Left kidney (tissue), 2 donors: Measurements from ENCODE around the gene ADK. TPM values are rescaled to one million over a fixed set of nuclear protein-coding genes. Genes with fewer than 3 reads are reported as not detected.

Experiments used
- DNase-seq: peaks from one replicate; pipeline ENCODE4 v3.0.0-alpha.2; 2013
- polyA plus RNA-seq: library from polyadenylated mRNA; unstranded; fragments of 120-200 nt; gene quantifications from one replicate; pipeline ENCODE4 v1.2.1, GENCODE V29; 2013; ENCODE audit not compliant: insufficient read length

Gene ADK
- polyA plus RNA-seq, 1 donor: 32.8 TPM

DNA sequence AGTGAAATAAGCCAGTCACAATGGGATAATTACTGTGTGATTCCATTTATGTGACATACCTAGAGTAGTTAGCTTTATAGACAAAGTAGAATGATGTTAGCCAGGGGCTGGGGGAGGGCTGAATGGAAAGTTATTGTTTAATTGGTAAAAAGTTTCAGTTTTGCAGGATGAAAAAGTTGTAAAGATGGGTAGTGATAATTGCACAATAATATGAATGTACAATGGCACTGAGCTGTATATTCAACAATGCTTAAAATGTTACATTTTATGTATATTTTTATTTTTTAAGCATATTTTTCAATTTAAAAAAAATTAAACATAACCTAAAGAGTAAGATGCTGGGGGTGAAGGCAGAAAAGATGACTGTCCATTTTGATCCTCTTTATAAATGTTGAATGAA lies 459.3 kb downstream of the ADK start:
- DNase-seq: no peak

DNA sequence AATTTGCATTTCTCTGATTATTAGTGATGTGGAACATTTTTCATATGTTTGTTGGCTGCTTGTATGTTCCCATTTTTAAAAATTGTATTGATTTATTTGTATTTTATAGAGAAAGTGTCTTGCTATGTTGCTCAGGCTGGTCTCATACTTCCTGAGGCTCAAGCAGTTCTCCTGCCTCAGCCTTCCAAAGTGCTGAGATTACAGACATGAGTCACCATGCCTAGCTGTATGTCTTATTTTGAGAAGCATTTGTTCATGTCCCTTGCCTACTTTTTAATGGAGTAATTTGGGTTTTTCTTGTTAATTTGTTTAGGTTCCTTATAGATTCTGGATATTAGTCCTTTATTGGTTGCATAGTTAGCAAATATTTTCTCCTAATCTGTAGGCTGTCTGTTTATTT lies 461.2 kb downstream of the ADK start:
- no peak for DNase-seq

DNA sequence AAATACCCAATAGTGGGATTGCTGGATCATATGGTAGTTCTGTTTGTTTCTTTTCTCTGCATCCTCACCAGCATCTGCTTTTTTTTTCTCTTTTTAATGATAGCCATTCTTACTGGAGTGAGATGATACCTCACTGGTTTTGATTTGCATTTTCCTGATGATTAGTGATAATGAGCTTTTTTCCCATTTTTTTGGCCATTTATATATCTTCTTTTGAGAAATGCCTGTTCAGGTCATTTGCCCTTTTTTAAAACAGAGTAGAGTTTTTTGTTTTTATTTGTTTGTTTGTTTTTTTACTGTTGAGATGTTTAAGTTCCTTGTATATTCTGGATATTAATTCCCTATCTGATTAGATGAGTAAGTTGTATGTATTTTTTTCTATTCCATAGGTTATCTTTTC lies 469.6 kb downstream of the ADK start:
- no peak for DNase-seq

DNA sequence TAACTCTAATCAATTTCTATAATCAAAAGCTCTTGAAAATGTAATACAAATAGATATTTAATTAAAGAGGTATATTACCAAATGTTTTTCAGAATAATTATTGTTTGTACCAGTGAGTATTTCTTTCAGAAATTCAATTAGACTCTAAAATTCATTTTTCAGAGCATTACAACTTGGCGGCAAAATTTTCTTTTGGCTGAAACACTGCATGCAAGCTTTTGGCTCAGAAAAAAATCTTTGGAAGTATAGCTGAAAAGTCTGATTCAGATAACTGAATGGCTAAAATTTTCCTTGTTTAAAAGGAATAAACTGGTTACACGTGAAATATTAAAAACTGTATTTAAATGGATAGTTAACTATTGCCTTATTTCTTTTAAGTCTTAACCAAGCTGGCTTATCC lies 472.8 kb downstream of the ADK start:
- no peak for DNase-seq

DNA sequence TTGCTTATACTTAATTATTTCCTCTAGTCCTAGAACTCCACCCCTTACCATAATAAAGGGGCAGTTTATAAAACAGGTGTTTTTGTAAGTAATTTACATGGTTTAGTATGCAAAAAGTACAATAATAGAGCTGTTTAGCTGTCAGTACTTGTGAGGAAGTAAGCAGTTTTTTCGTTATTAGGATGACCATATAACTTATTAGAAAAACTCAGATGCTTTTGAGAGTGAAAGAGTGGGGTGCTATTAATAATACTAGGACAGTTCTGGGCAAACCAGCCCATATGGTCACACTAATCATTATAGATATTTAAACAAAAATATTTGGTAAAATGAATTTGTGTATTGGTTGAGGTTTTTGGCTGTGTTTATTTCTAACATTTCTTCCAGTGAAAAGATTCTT lies 473.5 kb downstream of the ADK start:
- DNase-seq: no peak

DNA sequence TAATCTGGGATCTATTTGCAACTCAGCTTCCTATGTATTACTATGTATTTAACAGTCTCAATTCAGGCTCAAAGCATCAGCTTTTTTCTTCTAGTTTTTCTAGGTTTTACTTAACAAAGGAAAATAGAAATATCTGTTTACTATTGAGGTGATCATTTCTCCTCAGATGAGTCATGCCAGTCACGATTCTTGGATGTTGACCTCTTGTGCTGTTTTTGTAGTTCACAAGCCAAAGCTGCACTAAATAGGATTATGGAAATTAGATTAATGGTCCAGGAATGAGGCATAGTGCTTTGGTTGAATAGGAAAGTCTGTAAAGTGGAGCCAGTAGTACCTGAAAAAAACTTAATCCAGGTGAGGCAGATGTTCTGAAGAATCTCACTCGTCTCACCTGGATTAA lies 477.1 kb downstream of the ADK start:
- no peak for DNase-seq

DNA sequence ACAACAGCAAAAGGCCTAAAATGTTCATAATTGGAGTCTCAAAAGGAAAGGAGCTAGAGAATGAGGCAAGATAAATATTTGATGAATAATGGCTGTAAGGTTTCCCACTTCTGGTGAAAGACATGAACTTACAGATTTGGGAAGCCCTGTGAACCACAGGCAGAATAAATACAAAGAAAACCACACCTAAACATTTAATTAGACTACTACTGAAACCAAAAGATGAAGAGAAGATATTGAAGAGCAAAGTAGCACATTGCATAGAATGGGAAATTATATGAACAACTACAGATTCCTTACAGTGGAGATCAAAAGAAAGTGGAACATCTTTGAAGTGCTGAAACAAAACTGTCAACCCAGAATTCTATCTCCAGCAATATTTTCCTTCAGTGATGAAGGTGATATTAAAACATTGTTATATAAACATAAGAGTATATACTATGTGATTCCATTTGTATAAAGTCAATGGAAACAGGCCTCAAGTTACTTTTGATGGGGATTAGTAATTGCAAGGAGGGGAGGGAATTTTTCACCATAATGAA lies 484.0 kb downstream of the ADK start:
- no peak for DNase-seq

DNA sequence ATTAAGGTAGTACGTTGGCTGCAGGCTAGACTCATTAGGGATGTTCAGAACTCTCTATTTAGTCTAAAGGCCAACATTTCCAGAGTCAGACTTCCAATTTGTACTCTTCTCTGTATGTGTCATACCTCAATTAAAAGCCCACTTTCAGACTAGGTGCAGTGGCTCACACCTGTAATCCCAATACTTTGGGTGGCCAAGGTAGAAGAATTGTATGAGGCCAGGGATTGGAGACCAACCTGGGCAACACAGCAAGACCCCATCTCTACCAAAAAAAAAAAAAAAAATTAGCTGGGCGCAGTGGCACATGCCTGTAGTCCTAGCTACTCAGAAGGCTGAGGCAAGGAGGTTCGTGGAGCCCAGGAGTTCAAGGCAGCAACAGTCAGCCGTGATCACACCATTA lies 484.6 kb downstream of the ADK start:
- no peak for DNase-seq

DNA sequence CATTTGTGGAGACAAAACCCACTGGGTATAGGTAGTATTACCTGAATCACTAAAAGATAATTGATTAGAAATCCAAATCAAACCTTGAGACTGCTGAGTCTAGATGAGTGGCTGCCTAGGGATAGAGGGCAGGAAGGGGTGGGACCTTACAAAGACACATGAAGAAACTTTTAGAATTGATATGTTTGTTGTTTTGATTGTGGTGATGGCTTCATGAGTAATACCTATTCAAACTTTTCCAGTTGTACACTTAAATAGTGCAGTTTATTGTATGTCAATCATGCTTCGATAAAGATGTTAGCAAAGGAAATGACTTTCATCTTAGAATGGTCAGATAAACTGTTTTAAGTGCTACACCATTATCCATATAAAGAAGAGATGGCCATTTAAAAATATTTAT lies 486.7 kb downstream of the ADK start:
- no peak for DNase-seq

DNA sequence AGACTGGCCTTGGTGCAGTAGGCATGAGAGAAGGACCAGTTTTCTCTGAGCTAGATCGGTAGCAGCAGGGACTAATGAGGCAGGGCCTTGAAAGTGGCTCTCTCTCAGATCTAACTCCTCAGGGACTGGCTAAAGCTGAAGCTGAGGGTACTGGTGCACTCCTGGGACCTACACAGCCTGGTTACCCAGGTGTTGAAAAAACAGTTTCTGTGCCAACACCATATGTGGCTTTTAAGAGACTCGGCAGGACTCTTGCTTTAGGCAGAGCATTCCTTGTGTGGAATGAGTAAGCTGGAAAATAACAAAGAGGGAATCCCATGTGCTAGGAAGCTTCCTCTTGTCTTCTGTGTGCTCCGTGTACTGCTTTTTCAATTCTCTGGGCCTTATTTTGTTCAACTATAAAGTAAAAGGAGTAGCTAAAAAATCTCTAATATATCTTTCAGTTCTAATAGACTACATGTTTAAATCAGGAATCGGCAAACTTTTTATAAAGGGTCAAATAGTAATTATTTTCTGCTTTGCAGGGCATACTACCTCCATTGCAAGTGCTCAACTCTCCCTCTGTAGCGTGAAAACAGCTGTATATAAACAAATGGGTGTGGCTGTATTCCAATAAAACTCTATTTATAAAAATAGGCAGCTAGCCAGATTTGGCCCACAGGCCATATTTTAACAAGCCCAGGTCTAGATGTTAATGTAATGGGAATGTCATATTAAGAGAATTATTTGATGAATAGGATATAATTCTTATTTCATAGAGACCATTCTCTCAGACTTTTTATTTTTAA lies 489.3 kb downstream of the ADK start:
- no peak for DNase-seq

DNA sequence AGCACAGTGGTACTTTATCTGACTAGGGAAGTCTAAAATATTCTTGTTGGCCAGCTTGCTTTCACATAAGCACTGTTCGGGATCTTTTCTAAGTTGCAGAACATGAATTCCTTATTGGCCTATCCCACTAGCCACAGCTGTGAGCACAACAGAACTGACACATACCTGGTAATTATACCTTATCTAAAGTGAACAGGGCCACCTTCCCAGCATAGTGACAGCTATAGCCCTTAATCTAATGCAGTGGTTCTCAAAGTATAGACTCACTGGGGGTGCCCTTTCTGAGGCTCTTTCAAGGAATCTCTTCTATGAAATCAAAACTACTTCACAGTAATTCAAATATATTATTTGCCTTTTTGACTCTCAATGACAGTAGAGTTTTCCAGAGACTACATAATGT lies 490.6 kb downstream of the ADK start:
- no peak for DNase-seq

DNA sequence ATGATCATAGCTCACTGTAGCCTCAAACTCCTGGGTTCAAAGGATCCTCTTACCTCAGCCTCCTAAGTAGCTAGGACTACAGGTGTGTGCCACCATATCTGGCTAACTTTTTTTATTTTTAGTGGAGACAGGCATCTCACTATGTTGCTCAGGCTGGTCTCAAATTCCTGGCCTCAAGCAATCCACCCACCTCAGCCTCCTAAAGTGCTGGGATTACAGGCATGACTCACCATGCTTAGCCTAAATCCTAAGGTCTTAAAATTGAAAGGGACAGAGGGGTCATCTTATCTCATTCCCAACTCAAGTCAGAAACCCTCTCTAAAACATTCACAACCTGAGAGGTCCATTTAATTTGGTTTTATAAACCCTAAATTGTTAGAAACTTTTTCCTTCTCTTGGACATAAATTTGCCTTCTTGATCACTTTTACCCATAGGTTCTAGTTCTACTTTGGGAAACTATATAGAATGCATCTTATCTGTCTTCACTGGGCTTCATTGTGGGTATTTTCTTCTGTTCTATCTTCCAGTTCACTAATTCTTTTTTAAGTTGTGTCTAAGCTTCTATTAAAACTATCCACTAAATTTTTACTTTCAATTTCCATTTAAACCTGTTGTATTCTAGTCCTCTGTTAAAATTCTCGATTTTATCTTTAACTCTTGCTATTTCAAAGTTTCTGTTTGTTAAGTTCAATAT lies 492.0 kb downstream of the ADK start:
- DNase-seq: no peak

DNA sequence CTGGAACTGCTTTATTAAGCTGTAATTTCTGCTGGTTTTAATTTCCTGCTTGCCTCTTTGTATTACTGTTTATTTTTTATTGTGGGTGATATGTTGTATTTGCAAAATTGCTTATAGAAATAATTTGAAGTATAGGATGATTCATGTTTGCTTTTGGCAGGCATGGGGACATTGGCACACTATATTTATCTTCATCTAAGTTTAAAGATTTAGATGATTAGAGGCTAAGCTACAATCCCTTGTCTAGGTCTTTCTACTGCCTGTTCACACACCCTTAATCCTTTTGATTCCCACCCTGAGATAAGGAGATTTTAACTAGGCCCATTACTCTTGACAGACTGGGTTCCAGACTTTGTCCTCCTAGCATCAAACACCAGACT lies 492.6 kb downstream of the ADK start:
- DNase-seq: no peak

DNA sequence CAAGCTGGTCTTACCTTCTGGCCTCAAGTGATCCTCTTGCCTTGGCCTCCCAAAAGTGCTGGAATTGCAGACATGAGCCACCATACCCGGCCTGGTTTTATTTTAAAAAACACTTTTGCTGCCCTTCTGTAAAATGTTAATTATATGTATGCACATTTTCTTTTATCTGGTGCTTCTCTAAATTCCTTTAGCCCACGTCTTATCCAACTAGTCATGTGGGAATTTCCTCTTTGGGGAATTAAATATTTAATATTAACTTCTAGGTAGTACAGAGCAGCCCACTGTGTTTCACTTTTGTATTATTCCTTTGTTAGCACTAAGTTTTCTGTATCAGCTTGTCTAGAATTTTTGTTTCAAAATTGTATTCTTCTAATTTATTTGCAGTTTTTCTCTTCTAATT lies 493.7 kb downstream of the ADK start:
- no peak for DNase-seq

DNA sequence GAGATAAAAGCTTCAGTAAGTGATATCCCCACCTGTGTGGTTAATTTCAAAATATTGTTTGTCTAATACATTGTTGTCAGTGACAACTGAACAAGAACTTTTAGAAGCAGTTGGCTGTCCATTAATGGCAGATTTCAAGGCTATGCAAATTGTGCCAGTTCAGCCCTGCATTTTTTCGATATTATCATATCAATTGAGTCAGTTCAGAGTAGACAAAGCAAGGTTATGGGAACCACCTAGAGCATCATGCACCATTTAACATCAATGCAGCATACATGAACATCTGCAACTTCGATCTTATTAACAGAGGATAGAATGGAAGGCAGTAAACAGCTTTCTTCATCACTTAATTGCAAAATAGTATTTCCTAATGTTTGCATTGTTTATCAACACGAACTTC lies 494.7 kb downstream of the ADK start:
- no peak for DNase-seq

DNA sequence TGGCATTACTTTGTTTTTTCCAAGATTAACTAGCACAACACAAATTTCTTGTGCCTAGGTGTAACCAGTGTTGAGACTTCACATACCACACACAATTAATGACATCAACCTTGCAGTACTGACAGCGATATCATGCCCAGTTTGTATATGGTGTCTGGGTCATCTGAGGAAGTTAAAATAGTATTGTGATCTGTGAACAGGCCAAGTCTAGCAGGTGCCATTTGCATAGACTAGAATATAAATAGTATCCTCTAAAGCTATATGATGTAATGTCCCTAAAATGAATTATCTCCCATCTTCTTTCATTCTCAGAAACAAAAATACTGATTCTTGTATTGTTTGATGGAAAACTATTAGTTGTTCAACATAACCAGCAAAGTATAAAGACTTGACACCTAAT lies 499.6 kb downstream of the ADK start:
- DNase-seq: no peak

DNA sequence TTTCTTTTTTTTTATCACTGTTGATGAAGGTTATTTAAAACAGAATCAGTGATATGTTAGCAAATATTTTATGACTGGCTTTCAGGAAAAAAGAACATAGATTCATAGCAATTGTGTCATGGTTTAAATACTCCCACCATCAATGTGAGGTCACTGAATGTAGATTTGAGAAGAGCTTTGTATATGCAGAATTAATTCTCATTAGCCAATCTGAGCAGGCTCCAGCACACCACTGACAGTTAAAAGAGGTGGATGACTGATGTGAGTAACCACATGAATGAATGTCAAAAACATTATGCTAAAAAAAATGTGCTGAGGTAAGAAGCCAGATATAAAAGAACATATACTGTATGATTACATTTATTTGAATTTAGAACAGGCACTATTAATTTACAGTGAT lies 500.5 kb downstream of the ADK start:
- no peak for DNase-seq

DNA sequence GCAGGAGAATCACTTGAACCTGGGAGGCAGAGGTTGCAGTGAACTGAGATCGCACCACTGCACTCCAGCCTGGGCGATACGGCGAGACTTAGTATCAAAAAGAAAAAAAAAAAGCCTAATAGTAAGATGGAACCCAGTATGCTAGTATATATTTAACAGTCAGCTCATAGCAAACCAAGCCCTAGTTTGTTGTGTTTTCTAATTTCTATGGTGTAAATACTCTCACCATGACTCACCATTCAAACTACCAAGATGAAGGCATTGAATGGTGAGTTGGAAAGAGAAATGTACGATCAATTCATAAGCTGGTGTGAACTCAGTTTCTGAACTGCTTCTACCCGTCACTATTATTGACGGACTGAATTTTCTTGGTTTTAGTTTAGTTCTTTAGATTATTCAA lies 501.6 kb downstream of the ADK start:
- no peak for DNase-seq

DNA sequence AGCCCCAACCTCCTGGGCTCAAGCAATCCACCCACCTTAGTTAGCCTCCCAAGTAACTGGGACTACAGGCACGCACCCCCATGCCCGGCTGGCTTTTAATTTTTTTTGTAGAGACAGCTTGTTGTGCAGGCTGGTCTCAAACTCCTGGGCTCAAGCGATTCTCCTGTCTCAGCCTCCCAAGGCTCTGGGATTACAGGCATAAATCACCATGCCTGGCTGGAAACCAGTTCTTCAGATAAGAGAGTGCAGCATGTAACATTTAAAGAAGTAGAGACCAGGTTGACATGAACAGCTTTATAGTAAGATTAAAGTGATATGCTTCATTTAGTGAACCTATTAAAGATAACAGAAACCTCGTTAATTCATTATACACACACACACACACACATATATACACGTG lies 507.5 kb downstream of the ADK start:
- no peak for DNase-seq

DNA sequence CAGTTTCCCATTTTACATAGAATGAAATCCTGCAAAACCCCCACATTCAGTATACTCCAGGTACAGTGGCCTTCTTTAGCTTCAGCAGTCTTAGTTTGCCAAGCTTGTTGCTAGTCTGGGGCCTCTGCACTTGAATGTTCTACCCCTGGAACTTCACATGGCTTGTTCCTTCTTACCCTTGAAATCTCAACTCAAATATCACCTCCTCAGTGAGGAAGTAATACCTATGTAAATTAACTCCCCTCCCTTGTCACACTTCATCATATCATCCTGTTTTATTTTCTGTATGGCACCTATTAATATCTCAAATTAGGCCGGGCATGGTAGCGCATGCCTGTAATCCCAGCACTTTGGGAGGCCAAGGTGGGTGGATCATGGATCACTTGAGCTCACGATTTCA lies 511.6 kb downstream of the ADK start:
- no peak for DNase-seq

DNA sequence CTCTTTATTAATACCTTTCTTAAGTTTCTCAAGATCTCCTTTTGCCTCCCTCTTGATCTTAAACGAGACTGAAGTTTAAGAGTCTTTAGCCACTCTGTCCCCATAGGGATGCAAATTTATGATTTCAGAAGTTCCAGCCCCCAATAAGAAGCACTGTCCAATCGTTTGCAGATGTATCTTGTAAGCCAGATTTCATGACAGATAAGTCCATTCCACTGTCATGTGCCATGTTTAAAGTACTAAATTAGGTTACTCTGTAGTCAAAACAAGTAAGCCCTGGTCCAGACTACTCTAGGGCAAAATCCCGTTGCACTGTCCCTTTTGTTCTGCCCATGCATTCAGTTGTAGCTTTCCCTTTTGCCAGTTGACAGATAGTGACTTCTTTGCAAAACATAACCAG lies 518.2 kb downstream of the ADK start:
- DNase-seq: no peak

DNA sequence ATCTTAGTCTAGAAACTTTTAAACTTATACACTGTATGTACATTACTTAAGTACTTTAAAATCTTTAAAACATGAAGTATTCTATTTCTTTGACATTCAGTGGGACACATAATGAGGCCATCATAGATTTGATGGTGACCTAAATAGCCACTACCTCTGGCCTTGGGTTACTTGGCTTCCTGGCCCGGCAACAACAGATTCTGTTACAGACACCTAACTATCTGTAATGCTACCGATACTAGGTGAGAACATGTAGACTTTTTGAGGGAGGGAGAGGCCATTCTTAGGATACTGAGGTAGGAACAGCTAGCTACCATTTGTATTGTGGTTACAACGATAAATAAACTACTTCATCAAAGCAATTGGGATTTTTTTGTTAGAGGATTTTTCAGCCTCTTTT lies 520.7 kb downstream of the ADK start:
- no peak for DNase-seq

DNA sequence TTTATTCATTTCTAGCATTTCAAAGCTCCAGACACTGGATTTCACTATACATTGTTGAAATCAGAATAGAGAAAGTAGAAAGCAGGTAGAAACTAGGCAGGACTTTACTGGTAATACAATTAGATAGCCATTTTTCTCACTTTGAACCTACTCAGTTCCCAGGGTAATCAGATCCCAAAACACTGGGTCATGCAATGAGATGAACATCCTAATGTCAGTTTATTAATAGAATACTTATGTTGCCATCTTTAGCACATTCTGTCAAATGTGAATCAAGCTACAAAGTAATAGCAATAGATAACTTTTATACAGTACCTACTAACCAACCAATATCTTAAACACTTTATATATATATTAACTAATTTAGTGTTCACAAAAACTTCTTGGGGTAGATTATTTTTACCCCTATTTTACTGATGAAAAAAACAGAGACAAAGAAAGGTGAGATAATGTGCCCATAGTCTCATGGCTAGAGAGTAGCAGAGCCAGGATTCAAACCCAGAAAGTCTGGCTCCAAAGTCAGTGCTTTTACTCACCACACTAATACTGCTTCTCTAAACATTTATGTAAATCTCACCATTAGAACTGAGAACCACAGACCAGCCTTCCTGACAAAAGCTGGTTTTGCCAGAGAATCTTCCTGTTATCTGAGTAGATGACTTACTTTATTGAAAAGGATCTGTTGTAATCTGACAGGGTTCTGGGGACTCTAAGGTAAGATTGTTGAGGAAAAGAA lies 521.6 kb downstream of the ADK start:
- no peak for DNase-seq
